Measurements from ENCODE around the gene SYT7.

- no peak for TF ChIP-seq MAZ (IDR thresholded peaks at IDR 0.05; ENCODE audit: borderline replicate concordance, low read depth, low read length)
- TF ChIP-seq CTCF (IDR thresholded peaks at IDR 0.05), result peak; percentile 29; the same call in 2 of the 3 replicates
- no peak for TF ChIP-seq ESRRA (IDR thresholded peaks at IDR 0.05; ENCODE audit: borderline replicate concordance, low read length)
Measured at GRCh38 chr11:61545341-61545740, 35.5 kb downstream of the SYT7 start.
